ENCODE data around the gene DMD. TPM values are rescaled to one million over a fixed set of nuclear protein-coding genes. Genes with fewer than 3 reads are reported as not detected.
"Not testable (repeated sequence)": the region's sequence is repeated elsewhere in the genome, so short reads cannot be mapped to it uniquely, and the experiment has no call there.

Gene DMD
- total RNA-seq, 1 experiment from 2014 or later = 2.2 TPM

GRCh38 chrX:31383991-31384390, 1827.4 kb downstream of the DMD start:
- DNase-seq (ENCODE audit: low read depth, low spot score) (no peak), ATAC-seq (no peak)
- ChIA-PET CTCF (no interaction called here), POLR2A (no interaction called here)
- no peaks in the 10 kb centered on the region for H3K4me1 ChIP-seq (ENCODE audit: control insufficient read depth, insufficient read depth, low read length)
- no TSS peak for BruUV-seq (replicated peaks)
- H3K9me3 ChIP-seq (ENCODE audit: control insufficient read depth, insufficient read depth, low read depth, low read length) = no peaks in the 10 kb centered on the region
- TF ChIP-seq POLR2AphosphoS5 (IDR thresholded peaks at IDR 0.05; ENCODE audit: low read depth, low read length) (no peak), REST (IDR thresholded peaks at IDR 0.05; ENCODE audit: insufficient read depth in 1 of 2, low read depth in 2 of 2, low read length in 1 of 2) (no peak), SIN3A (IDR thresholded peaks at IDR 0.05; ENCODE audit: borderline replicate concordance, insufficient read depth, low read depth, low read length) (no peak), CTCF (IDR thresholded peaks at IDR 0.05) (no peak), TCF7L2 (IDR thresholded peaks at IDR 0.05; ENCODE audit: low read depth, low read length) (no peak)
- H3K36me3 ChIP-seq (ENCODE audit: control insufficient read depth, insufficient read depth, low read length) = no peaks in the 10 kb centered on the region
- intact Hi-C loops (cut with micrococcal nuclease; ENCODE audit: unreplicated experiment) (no loop called here), in situ Hi-C loops (cut with HindIII; ENCODE audit: low pct_unique_long_range_greater_than_20kb, low sequenced_read_pairs) (no loop called here)
- H3K27me3 ChIP-seq (ENCODE audit: control insufficient read depth, insufficient read depth, low read length) = no peaks in the 10 kb centered on the region
- no peak overlapping the region for H3K4me3 ChIP-seq (ENCODE audit: low read depth in 2 of 2, low read length in 2 of 2)
- no peak overlapping the region for H3K27ac ChIP-seq (ENCODE audit: low read length)

- in situ Hi-C loops (cut with HindIII; ENCODE audit: low pct_unique_long_range_greater_than_20kb, low sequenced_read_pairs); BruUV-seq (replicated peaks); H3K27ac ChIP-seq (ENCODE audit: low read length); DNase-seq (ENCODE audit: low read depth, low spot score); intact Hi-C loops (cut with micrococcal nuclease; ENCODE audit: unreplicated experiment); CTCF ChIA-PET; H3K27me3 ChIP-seq (ENCODE audit: control insufficient read depth, insufficient read depth, low read length); H3K4me1 ChIP-seq (ENCODE audit: control insufficient read depth, insufficient read depth, low read length); ATAC-seq; POLR2A ChIA-PET; H3K36me3 ChIP-seq (ENCODE audit: control insufficient read depth, insufficient read depth, low read length); H3K9me3 ChIP-seq (ENCODE audit: control insufficient read depth, insufficient read depth, low read depth, low read length); H3K4me3 ChIP-seq (ENCODE audit: low read depth in 2 of 2, low read length in 2 of 2): not testable (repeated sequence)
These were observed 1832.4 kb downstream of the DMD start for GRCh38 chrX:31378973-31379372.

GRCh38 chrX:31377821-31378220, 1833.5 kb downstream of the DMD start:
- H3K4me3 ChIP-seq (ENCODE audit: low read depth in 2 of 2, low read length in 2 of 2); H3K27me3 ChIP-seq (ENCODE audit: control insufficient read depth, insufficient read depth, low read length); H3K4me1 ChIP-seq (ENCODE audit: control insufficient read depth, insufficient read depth, low read length); H3K27ac ChIP-seq (ENCODE audit: low read length); in situ Hi-C loops (cut with HindIII; ENCODE audit: low pct_unique_long_range_greater_than_20kb, low sequenced_read_pairs); BruUV-seq (replicated peaks); DNase-seq (ENCODE audit: low read depth, low spot score); H3K9me3 ChIP-seq (ENCODE audit: control insufficient read depth, insufficient read depth, low read depth, low read length); CTCF ChIA-PET; POLR2A ChIA-PET; H3K36me3 ChIP-seq (ENCODE audit: control insufficient read depth, insufficient read depth, low read length); ATAC-seq; intact Hi-C loops (cut with micrococcal nuclease; ENCODE audit: unreplicated experiment): not testable (repeated sequence)

Data from Panc1 (cell line).